ENCODE data around the gene TXNL1. TPM values are rescaled to one million over a fixed set of nuclear protein-coding genes. Genes with fewer than 3 reads are reported as not detected.

TXNL1 gene
- total RNA-seq, 1 experiment from 2014 or later, result 90.4 TPM

- H3K79me1 ChIP-seq (ENCODE audit: insufficient read depth, low read depth, low read length, poor library complexity, severe bottlenecking), result no peaks in the 10 kb centered on the region
- no peaks in the 10 kb centered on the region for H3K79me2 ChIP-seq (ENCODE audit: insufficient read depth, low read length)
- no peaks in the 10 kb centered on the region for H3K4me1 Mint-ChIP-seq
- H3K4me1 ChIP-seq (ENCODE audit: insufficient read depth, low read length), result no peaks in the 10 kb centered on the region
- H3K9me3 ChIP-seq (ENCODE audit: control insufficient read depth, low read depth, low read length), result no peaks in the 10 kb centered on the region
- H3K36me3 Mint-ChIP-seq (ENCODE audit: insufficient read depth in 1 of 3, low read depth in 3 of 3), result peaks cover 27 to 69% (median 59%) of the 10 kb centered on the region in 3 experiments; a peak in 6 of 7 replicates
- no peak overlapping the region for H3K14ac ChIP-seq (ENCODE audit: insufficient read depth, low read length)
- no peak overlapping the region for H3K27ac Mint-ChIP-seq
- H3K9ac ChIP-seq (ENCODE audit: extremely low read depth, insufficient read length, low read length), result no peak overlapping the region
- no peaks in the 10 kb centered on the region for H3K23me2 ChIP-seq (ENCODE audit: insufficient read length, low read depth, low read length, poor library complexity, severe bottlenecking)
- H2BK5ac ChIP-seq (ENCODE audit: insufficient read length, low read length), result no peak overlapping the region
- no CpG with 5 or more reads among the region's 7 CpGs for WGBS (ENCODE audit: extremely low coverage, insufficient read length, low lambda C conversion rate)
- no peak overlapping the region for H3K56ac ChIP-seq (ENCODE audit: insufficient read length, low read depth, low read length)
- H3K27me3 ChIP-seq (ENCODE audit: insufficient read depth, low read length), result no peaks in the 10 kb centered on the region
- H2BK120ac ChIP-seq (ENCODE audit: low read depth, low read length, poor library complexity, severe bottlenecking), result no peak overlapping the region
- H3K4me3 Mint-ChIP-seq, result no peak overlapping the region
- no peak overlapping the region for H4K91ac ChIP-seq (ENCODE audit: insufficient read length, low read depth, low read length)
- no peak overlapping the region for H2AK5ac ChIP-seq (ENCODE audit: insufficient read length, low read length)
- no peak overlapping the region for H3K4ac ChIP-seq (ENCODE audit: low read depth, low read length)
- H3K27me3 Mint-ChIP-seq (ENCODE audit: low read depth), result no peaks in the 10 kb centered on the region
- no peaks in the 10 kb centered on the region for H4K20me1 ChIP-seq (ENCODE audit: control insufficient read depth, insufficient read depth, insufficient read length)
- H3T11ph ChIP-seq (ENCODE audit: low read length), result no peak overlapping the region
- no peak overlapping the region for H2BK12ac ChIP-seq (ENCODE audit: insufficient read length, low read depth, low read length)
- no peak overlapping the region for H2BK15ac ChIP-seq (ENCODE audit: low read depth, low read length)
- H3K4me2 ChIP-seq (ENCODE audit: insufficient read depth, insufficient read length, low read length), result no peak overlapping the region
- H4K8ac ChIP-seq (replicated peaks; ENCODE audit: insufficient read length, low read depth, low read length), result no peak overlapping the region
- H4K5ac ChIP-seq (ENCODE audit: insufficient read length, low read depth, low read length), result no peak overlapping the region
- no peak overlapping the region for H3K27ac ChIP-seq (ENCODE audit: insufficient read length, low read depth, low read length)
- no peak overlapping the region for H3K23ac ChIP-seq (ENCODE audit: insufficient read length, low read depth, low read length)
- H3K18ac ChIP-seq (ENCODE audit: insufficient read length, low read depth, low read length), result no peak overlapping the region
- no peak overlapping the region for H2BK20ac ChIP-seq (ENCODE audit: low read depth, low read length, poor library complexity, severe bottlenecking)
- no peak overlapping the region for H2AFZ ChIP-seq (ENCODE audit: low read length)
- no peak for TF ChIP-seq CTCF (conservative IDR thresholded peaks at IDR 0.05)
- no peak for DNase-seq
- H3K9me3 Mint-ChIP-seq, result no peaks in the 10 kb centered on the region
Observed at GRCh38 chr18:56615738-56616520, 22.5 kb downstream of the TXNL1 start.
